ENCODE measurements around the gene NFYA. TPM values are rescaled to one million over a fixed set of nuclear protein-coding genes. Genes with fewer than 3 reads are reported as not detected.

NFYA gene
- total RNA-seq, 1 donor from 2014 or later, result 33.2 TPM

DNA sequence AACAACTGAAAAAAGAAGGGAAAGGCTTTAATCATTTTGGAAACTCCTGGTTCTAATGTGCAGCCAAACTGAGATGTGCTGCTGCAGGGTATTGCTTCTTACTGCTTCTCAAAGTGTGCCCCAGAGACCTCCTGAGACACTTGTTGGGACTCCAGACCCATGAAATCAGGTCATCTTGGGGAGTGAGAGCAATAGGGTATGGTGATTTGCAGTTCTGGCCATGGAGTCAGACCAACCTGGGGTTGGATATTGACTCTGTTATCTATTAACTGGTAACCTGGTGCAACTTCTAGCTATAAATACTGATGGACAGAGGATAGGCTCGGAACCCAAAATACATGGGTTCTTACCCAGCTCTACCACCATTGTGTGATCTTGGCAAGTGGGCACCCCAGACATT lies 26.7 kb upstream of the NFYA start:
- no peak for DNase-seq (ENCODE audit: low spot score)

DNA sequence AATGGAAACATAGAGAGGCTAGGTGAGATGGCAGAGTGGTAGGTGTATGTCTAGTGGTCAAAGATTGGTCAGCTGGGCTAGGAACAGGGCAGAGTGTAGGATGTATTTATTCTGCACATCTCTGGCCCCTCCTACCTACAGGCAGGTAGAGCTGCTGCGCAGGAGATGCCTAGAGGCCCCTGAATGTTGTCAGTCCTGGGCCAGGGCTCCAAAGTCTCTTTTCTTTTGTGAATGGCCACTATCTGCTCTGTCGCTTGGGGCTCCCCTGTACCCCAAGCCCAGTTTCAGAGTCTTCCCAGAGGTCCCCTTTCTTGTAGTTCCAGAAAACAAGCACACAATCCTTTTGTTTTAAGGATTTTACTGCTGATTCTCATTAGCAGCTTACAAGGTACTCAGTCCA lies 25.5 kb upstream of the NFYA start:
- no peak for DNase-seq (ENCODE audit: low spot score)

- DNase-seq (ENCODE audit: low spot score), result no peak
Observed at GRCh38 chr6:41047745-41048732, 24.7 kb upstream of the NFYA start.

DNA sequence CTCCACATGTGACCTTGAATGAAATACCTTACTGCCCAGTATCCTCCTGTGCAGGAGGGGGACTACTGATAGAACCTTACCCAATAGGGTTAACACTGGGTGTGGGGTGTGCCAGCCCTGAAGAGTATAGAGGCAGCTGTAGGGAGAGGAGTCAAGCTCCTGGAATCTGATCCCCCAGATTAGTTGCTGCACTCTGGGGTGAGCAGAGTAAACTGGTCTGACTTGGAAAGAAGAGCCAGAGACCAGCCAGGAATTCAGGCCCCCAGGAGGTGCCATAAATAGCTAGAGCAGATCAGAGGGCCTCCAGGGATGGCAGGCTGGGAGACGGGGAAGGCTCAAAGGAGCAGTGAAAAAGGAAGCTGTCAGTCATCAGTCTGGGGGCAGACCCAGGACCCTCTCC lies 23.3 kb upstream of the NFYA start:
- no peak for DNase-seq (ENCODE audit: low spot score)

DNA sequence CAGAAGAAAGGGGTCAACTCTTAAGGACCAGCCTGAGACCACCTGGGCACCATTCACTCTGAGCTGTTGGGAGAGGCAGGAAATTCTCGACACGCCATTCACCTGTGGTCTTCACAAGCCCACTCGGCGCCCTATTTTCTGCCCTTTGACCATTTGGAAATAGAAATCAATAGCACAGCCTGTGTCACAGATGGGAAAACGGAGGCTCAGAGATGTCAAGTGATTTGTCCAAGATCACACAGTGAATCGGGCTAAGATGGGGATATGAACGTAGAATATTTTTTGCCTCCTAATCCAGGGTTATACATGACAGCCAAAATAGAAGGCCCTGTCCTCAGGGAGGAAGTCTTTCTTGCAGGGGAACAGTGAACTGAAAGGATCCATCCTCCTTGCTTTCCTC lies 22.8 kb upstream of the NFYA start:
- DNase-seq (ENCODE audit: low spot score), result no peak

- DNase-seq (ENCODE audit: low spot score), result no peak
Observed at GRCh38 chr6:41050536-41050935, 22.2 kb upstream of the NFYA start.

GRCh38 chr6:41051873-41052272 lies 20.9 kb upstream of the NFYA start:
- no peak for DNase-seq (ENCODE audit: low spot score)

- DNase-seq (ENCODE audit: low spot score), result no peak
Observed at GRCh38 chr6:41053041-41053440, 19.7 kb upstream of the NFYA start, which contains the start of gene APOBEC2. Gene APOBEC2 (plus strand): TSS chr6:41053202. CDS start chr6:41053348, 146 bp downstream.

- no peak for DNase-seq (ENCODE audit: low spot score)
Observed at GRCh38 chr6:41054511-41054910, 18.3 kb upstream of the NFYA start.

DNA sequence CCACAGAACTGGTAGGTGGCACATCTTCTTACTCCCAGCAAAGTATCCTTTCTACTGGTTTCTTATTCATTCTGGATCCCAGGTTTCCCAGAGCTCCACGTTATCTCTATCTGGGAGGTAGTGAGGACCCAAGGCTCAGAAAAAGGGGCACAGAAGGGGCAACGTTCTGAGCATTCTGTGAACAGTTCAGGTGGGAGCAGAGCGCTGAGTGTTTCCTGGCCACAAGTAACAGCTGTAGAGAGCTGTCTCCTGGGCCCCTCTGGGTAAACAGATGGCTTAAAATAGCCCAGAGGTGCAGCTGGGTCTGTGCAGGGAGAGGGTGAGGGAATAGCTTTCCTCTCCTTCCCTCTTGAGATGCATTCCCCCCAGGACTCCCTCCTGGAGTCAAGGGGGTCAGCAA lies 17.6 kb upstream of the NFYA start:
- no peak for DNase-seq (ENCODE audit: low spot score)

DNA sequence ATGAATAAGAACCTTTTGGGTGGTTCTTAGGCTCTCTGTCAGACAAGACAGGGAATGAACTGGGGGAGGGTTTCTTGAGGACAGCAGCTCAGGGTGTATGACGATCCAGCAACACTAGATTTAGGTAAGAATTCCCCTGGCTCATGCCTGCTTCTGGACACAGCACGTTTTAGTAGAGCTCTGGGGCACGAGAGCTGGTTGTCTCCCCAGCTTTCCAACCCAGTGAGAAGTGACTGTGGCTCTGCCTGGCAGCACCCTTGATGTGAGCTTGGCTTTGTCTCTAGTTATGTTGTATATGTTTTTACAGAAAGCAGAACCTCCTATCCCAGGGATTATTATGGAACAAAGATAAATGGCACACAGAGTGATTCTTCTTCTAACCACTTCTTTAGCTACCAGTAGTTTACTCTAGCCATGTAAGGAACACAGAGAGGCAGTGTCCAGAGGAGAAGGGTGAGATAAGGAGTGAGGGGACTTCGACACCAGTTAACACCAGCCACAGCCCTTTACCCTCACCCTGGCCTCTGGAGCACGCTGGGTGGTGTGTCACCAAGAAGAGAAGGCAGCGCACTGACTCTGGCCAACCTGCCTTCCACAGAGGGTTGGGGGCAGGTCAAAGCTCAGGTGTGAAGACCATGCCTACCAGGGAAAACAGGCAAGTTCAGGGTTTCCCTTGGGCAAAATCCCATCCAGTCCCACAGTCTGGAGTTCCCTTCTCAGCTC lies 15.8 kb upstream of the NFYA start:
- DNase-seq (ENCODE audit: low spot score), result no peak

- no peak for DNase-seq (ENCODE audit: low spot score)
Observed at GRCh38 chr6:41058783-41059181, 14.0 kb upstream of the NFYA start.

GRCh38 chr6:41059556-41059955 lies 13.2 kb upstream of the NFYA start:
- DNase-seq (ENCODE audit: low spot score), result no peak

DNA sequence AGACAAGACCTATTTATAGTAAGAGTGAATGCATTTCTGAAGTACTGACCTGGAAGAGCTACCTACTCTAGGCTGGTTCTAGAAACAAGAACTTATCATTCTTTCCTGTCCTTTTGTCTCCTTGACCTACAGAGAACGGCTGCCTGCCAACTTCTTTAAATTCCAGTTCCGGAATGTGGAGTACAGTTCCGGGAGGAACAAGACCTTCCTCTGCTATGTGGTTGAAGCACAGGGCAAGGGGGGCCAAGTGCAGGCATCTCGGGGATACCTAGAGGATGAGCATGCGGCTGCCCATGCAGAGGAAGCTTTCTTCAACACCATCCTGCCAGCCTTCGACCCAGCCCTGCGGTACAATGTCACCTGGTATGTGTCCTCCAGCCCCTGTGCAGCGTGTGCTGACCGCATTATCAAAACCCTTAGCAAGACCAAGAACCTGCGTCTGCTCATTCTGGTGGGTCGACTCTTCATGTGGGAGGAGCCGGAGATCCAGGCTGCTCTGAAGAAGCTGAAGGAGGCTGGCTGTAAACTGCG lies 11.5 kb upstream of the NFYA start:
- no peak for DNase-seq (ENCODE audit: low spot score)

GRCh38 chr6:41062056-41062455 lies 10.7 kb upstream of the NFYA start:
- no peak for DNase-seq (ENCODE audit: low spot score)

- no peak for DNase-seq (ENCODE audit: low spot score)
Observed at GRCh38 chr6:41063884-41064285, 8.9 kb upstream of the NFYA start.

DNA sequence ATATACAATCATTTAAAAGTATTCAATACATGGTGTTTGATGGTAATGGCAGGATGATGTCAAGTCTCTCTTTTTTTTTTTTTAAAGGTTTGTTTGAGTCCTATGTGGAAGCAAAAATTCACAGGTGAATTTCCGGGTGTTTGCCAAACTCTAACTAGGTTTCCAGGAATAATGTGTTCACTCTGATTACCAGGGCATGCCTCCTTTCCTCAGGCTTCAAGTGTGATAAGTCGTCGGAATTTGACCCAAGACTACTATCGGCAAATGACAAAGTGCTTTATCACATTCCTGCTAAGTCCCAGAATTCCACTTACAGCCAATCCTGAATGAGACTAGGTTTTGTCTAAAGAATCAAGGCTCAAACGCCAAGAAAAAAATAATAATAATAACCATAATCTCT lies 7.9 kb upstream of the NFYA start:
- DNase-seq (ENCODE audit: low spot score), result no peak

- DNase-seq (ENCODE audit: low spot score), result no peak
Observed at GRCh38 chr6:41065550-41066026, 7.2 kb upstream of the NFYA start.

GRCh38 chr6:41066867-41067304 lies 5.9 kb upstream of the NFYA start:
- DNase-seq (ENCODE audit: low spot score), result peak; percentile 73

DNA sequence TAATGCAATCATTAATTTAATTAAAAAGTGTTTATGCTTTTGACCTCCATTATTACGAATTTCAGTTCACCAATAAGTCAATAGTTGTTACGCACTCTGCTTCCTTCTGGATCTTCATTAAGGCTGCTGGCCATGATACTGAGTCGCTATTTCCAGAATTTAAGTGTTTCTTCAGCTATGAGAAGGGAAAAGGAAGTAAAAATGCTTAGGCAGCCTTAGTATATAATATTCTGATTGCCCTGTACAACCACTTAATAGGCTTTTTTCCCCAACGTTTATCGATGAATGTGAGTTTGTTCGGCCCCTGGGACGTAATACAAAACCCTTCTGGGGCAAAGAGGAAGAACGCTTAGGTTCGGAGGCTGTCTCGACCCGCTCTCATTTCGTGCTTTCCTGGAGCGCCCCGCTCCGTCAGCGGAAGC lies 1.3 kb upstream of the NFYA start:
- no peak for DNase-seq (ENCODE audit: low spot score)

GRCh38 chr6:41071923-41072835 lies 595 bp upstream of the NFYA start, which contains the start of gene OARD1:
Gene OARD1 (minus strand): TSS chr6:41072356. CDS start chr6:41071634, 722 bp downstream.
- DNase-seq (ENCODE audit: low spot score), result peak; percentile 100

All from ureter (tissue), 1 donor.